GM19468 (cell line): ENCODE data around the gene RPS15.

Experiments
- ATAC-seq: cut with Tn5 transposase; IDR thresholded peaks from one replicate; pipeline ENCODE4 v1.9.1; 2021; ENCODE audit warnings: mild to moderate bottlenecking, moderate library complexity, moderate number of reproducible peaks; ENCODE audit not compliant: unreplicated experiment; ENCODE audit errors: extremely low read depth

RPS15 gene

DNA sequence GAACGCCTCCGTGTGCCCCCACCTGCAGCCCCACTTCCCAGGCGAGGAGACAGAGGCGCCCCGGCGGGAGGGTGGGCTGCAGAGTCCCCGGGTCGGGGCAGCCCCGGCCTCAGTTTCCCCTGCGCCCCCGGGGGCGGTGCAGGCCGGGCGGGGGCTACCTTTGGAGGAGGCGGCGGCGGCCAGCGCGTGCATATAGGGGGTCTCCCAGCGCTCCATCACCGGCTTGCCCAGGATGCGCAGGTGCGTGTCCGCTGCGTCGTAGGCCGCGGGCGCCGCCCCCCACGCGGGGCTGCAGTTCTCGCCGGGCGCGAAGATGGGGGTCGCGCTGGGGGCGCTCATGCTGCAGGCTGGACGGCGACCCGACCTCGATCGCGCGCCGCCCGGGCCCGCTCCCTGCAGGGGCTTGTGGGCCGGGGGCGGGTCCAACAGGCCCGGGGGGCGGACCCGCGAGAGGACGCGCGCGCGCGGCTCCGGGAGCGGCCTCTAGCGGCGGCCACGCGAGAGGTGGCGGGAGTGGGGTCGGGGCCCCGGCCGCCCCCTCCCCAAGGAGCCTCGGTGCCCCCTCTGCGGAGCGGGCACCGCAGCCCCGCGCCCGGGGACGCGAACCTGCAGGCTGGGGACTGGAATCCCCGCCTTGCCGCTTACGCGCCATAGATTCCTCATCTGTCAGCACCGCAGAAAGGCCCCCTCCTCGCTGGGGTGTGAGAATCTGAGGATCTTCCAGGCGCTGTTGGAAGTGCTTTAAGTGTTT lies 36.9 kb upstream of the RPS15 start, which contains the start of gene GAMT:
GAMT (minus strand) TSS at position 405 of the 751 bp plus-strand sequence; CDS start at position 339, 66 bp downstream.
- no peak for ATAC-seq

DNA sequence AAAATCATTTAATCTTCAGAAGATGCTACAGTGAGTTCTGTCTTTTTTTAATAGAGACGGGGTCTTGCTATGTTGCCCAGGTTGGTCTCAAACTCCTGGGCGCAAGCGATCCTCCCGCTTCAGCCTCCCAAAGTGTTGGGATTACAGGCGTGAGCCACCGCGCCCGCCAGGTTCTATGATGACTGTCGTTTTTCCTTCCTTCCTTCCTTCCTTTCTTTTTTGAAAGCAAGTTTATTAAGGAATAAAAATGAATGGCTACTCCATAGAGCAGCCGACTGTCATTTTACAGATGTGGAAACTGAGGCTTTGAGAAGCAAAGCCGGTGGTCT lies 36.3 kb upstream of the RPS15 start:
- ATAC-seq, result no peak

DNA sequence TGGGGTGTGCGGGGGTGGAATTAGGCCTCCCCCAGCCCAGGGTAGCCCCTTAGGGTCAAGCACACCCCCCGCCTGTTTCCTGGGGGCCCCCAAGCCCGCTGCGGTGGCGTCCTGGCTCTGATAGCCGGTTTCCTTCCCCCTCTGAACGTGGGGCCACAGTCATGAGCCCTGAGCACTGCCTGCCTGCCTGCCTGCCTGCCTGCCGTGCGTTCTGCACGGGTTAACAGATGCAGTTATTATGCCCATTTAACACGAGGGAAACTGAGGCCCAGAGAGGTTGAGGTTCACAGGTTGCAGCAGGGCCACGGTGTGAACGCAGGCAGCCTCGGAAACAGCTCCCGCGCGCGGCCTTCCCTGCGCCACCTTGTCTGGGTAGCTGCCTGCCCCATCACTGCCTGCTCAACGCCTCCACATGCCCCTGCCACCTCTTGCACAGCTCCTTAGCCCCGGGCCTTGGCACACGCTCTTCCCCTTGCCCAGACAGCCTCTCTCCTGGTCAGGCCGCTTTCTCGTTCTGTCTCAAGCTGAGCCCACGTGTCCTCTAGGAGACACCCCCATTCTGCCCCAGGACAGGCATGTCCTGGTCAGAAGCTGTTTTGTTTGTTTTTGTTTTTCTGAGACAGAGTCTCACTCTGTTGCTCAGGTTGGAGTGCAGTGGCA lies 35.7 kb upstream of the RPS15 start:
- ATAC-seq, result no peak

DNA sequence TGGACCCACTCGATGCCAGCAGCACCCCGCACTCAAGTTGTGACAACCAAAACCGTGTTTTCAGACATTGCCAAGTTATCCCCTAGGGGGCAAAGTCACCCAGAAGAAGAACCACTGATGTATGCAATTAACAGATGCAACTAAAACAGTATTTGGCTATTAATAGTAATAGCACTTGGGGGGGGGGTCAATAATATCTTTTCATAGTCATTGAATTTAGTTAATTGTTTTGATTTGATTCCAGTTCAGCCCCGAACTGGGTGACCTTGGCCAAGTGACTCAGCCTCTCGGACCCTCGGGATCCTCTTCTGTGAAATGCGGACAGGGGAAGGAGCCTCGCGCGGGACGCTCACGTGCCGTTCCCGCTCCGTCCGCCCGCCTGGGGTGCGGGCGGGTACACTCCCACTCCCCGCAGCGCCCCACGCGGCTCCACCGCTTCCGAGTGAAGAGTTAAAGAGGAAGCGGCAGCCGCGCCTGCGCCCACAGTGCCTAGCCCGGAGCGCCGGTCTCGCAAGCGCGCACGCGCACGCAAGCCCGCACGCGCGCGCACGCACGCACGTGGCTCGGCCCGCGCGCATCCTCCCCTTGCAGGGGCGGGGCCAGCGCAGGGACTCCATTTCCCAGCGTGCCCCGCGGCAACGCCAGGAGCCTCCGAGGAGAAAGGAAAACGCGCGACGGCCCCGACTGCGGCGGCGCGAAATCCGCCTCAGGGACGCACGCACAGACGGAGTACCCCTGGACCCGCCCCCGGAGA lies 31.2 kb upstream of the RPS15 start:
- peak; percentile 77 for ATAC-seq

GRCh38 chr19:1407528-1408299 lies 30.5 kb upstream of the RPS15 start, which contains the start of gene DAZAP1:
TSS of gene DAZAP1 (plus strand) at chr19:1407586. CDS start at chr19:1407774, 188 bp downstream.
- ATAC-seq, result no peak

- ATAC-seq, result no peak
Measured at GRCh38 chr19:1408300-1409203, 29.6 kb upstream of the RPS15 start.

- no peak for ATAC-seq
Measured at GRCh38 chr19:1409204-1410005, 28.8 kb upstream of the RPS15 start.

GRCh38 chr19:1410136-1410786 lies 27.9 kb upstream of the RPS15 start:
- ATAC-seq, result no peak

- ATAC-seq, result no peak
Measured at GRCh38 chr19:1410789-1411188, 27.4 kb upstream of the RPS15 start.

DNA sequence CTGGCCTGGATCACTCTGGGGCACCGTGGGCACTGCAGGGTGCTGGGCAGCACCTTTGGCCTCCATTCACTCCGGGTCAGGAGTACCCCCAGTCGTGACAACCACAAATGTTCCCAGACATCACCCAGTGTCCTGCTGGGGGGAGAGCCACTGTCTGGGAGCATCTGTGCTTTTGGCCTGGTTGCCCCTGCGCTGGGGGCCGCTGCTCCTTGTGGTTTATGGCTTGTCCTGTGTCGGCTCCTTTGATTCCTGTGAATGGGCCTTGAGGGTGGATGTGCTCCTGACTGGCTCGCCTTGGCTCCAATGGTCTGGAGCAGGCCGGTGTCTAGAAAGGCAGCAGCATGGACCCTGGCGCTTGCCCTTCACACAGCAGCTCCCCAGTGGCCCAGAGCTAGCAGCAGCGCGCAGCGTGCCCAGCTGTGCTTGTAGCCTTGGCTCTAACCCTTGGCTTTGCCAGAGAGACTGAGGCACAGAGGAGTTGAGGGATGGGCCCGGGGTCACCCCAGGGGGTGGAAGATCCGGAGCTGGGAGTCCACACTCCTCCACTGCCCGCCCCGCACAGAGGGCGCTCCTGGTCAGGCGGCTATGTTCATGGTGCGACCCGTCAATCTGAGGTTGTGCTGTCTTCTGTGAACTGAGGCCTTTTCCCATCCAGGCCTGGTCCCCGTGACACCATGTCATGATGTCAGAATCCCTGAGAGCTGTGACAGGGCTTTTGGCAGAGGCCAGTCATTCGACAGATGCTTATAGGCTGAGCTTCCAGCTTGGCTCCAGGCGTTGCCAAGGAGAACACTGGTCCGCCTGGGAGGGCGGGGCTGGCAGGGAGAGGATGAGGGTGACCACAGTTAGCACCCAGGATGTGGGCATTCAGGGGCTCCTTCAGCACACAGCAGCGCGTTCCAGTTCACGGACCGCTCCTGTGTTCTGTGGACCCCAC lies 26.7 kb upstream of the RPS15 start:
- no peak for ATAC-seq

- ATAC-seq, result no peak
Measured at GRCh38 chr19:1412323-1412923, 25.8 kb upstream of the RPS15 start.

- no peak for ATAC-seq
Measured at GRCh38 chr19:1412995-1413800, 25.0 kb upstream of the RPS15 start.

- ATAC-seq, result no peak
Measured at GRCh38 chr19:1416014-1416841, 22.0 kb upstream of the RPS15 start.

DNA sequence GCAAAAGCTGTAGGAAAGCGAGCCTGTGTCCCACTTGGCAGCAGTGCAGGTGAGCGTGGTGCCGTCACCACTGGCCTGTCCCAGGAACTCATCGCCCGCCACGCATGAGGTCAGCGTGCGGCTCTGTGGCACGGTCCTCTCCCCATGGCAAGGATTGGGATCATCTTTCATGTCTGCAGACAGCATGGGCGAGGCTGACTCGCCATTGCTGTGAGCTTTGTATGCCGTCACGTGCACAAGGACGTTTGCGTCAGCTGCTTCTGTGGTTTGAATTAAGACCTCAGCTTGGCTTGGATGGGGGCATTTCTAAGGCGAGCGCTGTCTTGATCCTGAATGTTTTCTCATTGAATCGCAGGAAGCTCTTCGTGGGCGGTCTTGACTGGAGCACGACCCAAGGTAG lies 21.1 kb upstream of the RPS15 start:
- no peak for ATAC-seq
